Breast epithelium (tissue), 3 donors: ENCODE results near the gene AKAP8L.

ENCODE experiments used
- POLR2A ChIP-seq: fragments of 450-650 bp; IDR thresholded peaks from one replicate; pipeline ENCODE4 v1.6.1; 2016; ENCODE audit warnings: antibody characterized with exemption, mild to moderate bottlenecking, moderate library complexity
- POLR2AphosphoS5 ChIP-seq, 3 donors: sonication (generic); formaldehyde crosslinking; IDR thresholded peaks; one replicate each; pipeline ENCODE4 v1.6.1; 2017; ENCODE audit warnings: antibody characterized with exemption in 3 of 3
- TF ChIP-seq, protein P1 (sequence below), 3 donors: fragments of 450-650 bp; IDR thresholded peaks; one replicate each; pipeline ENCODE4 v1.5.1; 2016 to 2017; ENCODE audit warnings: antibody characterized with exemption in 3 of 3, mild to moderate bottlenecking in 3 of 3, moderate library complexity in 3 of 3

DNA sequence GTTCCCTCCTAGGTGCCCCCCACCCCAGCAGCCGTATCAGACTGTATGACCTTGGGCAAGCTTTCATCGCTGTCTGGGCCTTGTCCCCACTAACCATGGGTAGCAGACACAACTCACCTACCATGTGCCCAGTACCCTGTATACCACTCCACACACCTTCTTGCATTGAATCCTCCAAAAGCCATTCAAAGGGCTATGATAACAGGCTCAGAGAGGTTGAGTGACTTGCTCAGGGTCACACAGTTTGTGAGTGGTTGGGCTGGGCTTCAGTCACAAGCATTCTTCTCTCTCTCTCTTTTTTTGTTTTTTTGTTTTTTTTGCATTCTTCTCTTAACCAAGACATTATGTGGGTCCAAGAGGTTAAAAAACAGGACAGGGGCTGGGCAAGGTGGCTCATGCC is 42.9 kb upstream of the AKAP8L start:
- TF ChIP-seq, protein P1, sequence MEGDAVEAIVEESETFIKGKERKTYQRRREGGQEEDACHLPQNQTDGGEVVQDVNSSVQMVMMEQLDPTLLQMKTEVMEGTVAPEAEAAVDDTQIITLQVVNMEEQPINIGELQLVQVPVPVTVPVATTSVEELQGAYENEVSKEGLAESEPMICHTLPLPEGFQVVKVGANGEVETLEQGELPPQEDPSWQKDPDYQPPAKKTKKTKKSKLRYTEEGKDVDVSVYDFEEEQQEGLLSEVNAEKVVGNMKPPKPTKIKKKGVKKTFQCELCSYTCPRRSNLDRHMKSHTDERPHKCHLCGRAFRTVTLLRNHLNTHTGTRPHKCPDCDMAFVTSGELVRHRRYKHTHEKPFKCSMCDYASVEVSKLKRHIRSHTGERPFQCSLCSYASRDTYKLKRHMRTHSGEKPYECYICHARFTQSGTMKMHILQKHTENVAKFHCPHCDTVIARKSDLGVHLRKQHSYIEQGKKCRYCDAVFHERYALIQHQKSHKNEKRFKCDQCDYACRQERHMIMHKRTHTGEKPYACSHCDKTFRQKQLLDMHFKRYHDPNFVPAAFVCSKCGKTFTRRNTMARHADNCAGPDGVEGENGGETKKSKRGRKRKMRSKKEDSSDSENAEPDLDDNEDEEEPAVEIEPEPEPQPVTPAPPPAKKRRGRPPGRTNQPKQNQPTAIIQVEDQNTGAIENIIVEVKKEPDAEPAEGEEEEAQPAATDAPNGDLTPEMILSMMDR (IDR thresholded peaks at IDR 0.05): no peak
- TF ChIP-seq POLR2AphosphoS5 (IDR thresholded peaks at IDR 0.05): no peak
- no peak for TF ChIP-seq POLR2A
